ENCODE data around the gene INS.

- TF ChIP-seq CTCF (IDR thresholded peaks at IDR 0.05 in 2 of 3, conservative IDR thresholded peaks at IDR 0.05 in 1 of 3; ENCODE audit: control insufficient read depth in 2 of 3, extremely low read depth in 1 of 3, insufficient read depth in 1 of 3, low read depth in 3 of 3, low read length in 3 of 3) (no peak), ETV6 (conservative IDR thresholded peaks at IDR 0.05 in 1 of 2, IDR thresholded peaks at IDR 0.05 in 1 of 2; ENCODE audit: borderline replicate concordance in 1 of 2, low read depth in 1 of 2) (no peak), EZH2 (IDR thresholded peaks at IDR 0.05; ENCODE audit: borderline replicate concordance, control insufficient read depth, low read depth, low read length) (no peak), TAF1 (IDR thresholded peaks at IDR 0.05; ENCODE audit: borderline replicate concordance, low read depth, low read length) (no peak), USF2 (IDR thresholded peaks at IDR 0.05; ENCODE audit: borderline replicate concordance, low read depth, low read length) (no peak), HCFC1 (IDR thresholded peaks at IDR 0.05; ENCODE audit: low read length) (no peak), BACH1 (IDR thresholded peaks at IDR 0.05; ENCODE audit: borderline replicate concordance) (no peak), RAD21 (IDR thresholded peaks at IDR 0.05; ENCODE audit: insufficient read depth, low read depth, low read length) (no peak), BRCA1 (IDR thresholded peaks at IDR 0.05; ENCODE audit: low read depth, low read length) (no peak), STAT1 (conservative IDR thresholded peaks at IDR 0.05) (no peak), TARDBP (IDR thresholded peaks at IDR 0.05; ENCODE audit: borderline replicate concordance) (no peak)
- TF ChIP-seq, protein P1, sequence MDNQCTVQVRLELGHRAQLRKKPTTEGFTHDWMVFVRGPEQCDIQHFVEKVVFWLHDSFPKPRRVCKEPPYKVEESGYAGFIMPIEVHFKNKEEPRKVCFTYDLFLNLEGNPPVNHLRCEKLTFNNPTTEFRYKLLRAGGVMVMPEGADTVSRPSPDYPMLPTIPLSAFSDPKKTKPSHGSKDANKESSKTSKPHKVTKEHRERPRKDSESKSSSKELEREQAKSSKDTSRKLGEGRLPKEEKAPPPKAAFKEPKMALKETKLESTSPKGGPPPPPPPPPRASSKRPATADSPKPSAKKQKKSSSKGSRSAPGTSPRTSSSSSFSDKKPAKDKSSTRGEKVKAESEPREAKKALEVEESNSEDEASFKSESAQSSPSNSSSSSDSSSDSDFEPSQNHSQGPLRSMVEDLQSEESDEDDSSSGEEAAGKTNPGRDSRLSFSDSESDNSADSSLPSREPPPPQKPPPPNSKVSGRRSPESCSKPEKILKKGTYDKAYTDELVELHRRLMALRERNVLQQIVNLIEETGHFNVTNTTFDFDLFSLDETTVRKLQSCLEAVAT (IDR thresholded peaks at IDR 0.05) = no peak
Observed at GRCh38 chr11:2175659-2176058, 14.7 kb upstream of the INS start.
